Measurements from ENCODE around the gene FH.

GRCh38 chr1:241456743-241457142 is 62.8 kb downstream of the FH start:
- TF ChIP-seq ZNF639 (CRISPR knock-in tag; conservative IDR thresholded peaks at IDR 0.05) (no peak), NONO (IDR thresholded peaks at IDR 0.05) (no peak), NONO (CRISPR knock-in tag; conservative IDR thresholded peaks at IDR 0.05) (no peak), ZNF121 (CRISPR knock-in tag; IDR thresholded peaks at IDR 0.05) (no peak), ESRRA (CRISPR knock-in tag; IDR thresholded peaks at IDR 0.05; ENCODE audit: low read depth) (no peak), POLR2A (IDR thresholded peaks at IDR 0.05; ENCODE audit: insufficient read depth in 1 of 2, low read depth in 2 of 2, low read length in 2 of 2) (no peak), SMAD3 (CRISPR knock-in tag; IDR thresholded peaks at IDR 0.05) (no peak), RFX1 (IDR thresholded peaks at IDR 0.05) (no peak)
